Mesothelial cell of epicardium (in vitro differentiated cells): ENCODE data around the gene PRSS23. TPM values are rescaled to one million over a fixed set of nuclear protein-coding genes. Genes with fewer than 3 reads are reported as not detected.

Experiments used
- DNase-seq, 2 experiments: peaks; one replicate each; pipeline ENCODE4 v3.0.0; 2021; ENCODE audit warnings: low spot score in 2 of 2; ENCODE audit not compliant: unreplicated experiment in 2 of 2
- H3K27ac Mint-ChIP-seq: 2 replicates; pipeline ENCODE4 v1.8.0; 2021; ENCODE audit warnings: mixed read lengths
- H3K27me3 Mint-ChIP-seq: 2 replicates; pipeline ENCODE4 v1.8.0; 2021; ENCODE audit warnings: low read depth, mixed read lengths
- H3K36me3 Mint-ChIP-seq: 2 replicates; pipeline ENCODE4 v1.8.0; 2021; ENCODE audit warnings: mixed read lengths
- H3K4me1 Mint-ChIP-seq: 2 replicates; pipeline ENCODE4 v1.8.0; 2021; ENCODE audit warnings: mixed read lengths
- H3K4me3 Mint-ChIP-seq: 2 replicates; pipeline ENCODE4 v1.8.0; 2021; ENCODE audit warnings: mild to moderate bottlenecking, moderate library complexity, mixed read lengths
- H3K9me3 Mint-ChIP-seq: 2 replicates; pipeline ENCODE4 v1.8.0; 2021; ENCODE audit warnings: mixed read lengths
- total RNA-seq: library from RNA; stranded (reverse); gene quantifications from 3 replicates; pipeline ENCODE4 v1.2.1, GENCODE V29; 2021
- TF ChIP-seq, protein P1 (sequence below): fragments of 200-600 bp; sonication (generic); IDR thresholded peaks from one replicate; pipeline ENCODE4 v1.5.0; 2021; ENCODE audit warnings: antibody characterized with exemption; ENCODE audit not compliant: unreplicated experiment

Gene PRSS23
- total RNA-seq, 1 donor from 2014 or later: 29.4 TPM

DNA sequence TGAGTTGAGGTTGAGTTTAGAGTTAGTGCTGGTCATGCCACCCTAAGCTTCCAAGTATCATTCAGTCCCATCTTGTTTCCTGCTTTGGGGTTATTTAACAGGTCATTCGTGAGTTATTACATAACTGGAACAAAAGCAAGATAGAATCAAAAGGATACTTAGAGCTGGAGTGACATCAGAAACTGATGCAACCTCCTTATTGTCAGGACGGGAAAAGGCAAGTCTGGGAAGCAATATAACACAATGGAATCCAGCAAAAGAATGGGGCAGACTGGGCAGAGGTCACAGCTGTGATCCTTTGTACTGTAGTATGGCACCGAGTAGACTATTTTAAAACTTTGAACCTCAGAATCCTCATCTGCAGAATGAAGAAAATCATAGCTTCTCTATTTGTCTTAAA is 4.4 kb upstream of the PRSS23 start:
- Mint-ChIP-seq H3K4me1 (peaks cover 42% of the 10 kb centered on the region), H3K27me3 (no peaks in the 10 kb centered on the region), H3K4me3 (no peak overlapping the region), H3K27ac (no peak overlapping the region), H3K9me3 (no peaks in the 10 kb centered on the region), H3K36me3 (no peaks in the 10 kb centered on the region)
- TF ChIP-seq, protein P1, sequence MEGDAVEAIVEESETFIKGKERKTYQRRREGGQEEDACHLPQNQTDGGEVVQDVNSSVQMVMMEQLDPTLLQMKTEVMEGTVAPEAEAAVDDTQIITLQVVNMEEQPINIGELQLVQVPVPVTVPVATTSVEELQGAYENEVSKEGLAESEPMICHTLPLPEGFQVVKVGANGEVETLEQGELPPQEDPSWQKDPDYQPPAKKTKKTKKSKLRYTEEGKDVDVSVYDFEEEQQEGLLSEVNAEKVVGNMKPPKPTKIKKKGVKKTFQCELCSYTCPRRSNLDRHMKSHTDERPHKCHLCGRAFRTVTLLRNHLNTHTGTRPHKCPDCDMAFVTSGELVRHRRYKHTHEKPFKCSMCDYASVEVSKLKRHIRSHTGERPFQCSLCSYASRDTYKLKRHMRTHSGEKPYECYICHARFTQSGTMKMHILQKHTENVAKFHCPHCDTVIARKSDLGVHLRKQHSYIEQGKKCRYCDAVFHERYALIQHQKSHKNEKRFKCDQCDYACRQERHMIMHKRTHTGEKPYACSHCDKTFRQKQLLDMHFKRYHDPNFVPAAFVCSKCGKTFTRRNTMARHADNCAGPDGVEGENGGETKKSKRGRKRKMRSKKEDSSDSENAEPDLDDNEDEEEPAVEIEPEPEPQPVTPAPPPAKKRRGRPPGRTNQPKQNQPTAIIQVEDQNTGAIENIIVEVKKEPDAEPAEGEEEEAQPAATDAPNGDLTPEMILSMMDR: no peak
- DNase-seq: no peak

DNA sequence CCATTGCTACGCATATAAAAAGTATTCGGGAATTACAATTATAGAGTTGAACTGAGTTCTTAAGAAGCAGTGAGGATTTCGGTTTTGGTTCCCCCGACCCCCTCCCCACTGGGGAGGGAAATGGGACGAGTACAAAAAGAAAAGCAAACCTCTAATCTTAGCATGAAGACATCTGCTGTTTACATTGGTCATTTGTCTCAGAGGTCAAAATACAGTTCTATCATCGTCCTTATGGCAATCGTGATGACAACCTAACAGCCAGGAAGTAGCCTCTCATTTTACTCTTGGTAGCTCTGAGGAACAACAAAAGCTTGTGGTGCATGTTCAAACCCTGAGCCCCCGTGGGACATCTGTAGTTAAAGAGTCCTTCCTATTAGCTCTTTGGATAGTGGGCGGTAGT is 3.2 kb upstream of the PRSS23 start:
- Mint-ChIP-seq H3K9me3 (no peaks in the 10 kb centered on the region), H3K27me3 (no peaks in the 10 kb centered on the region), H3K4me1 (peaks cover 42% of the 10 kb centered on the region), H3K36me3 (no peaks in the 10 kb centered on the region), H3K4me3 (no peak overlapping the region), H3K27ac (no peak overlapping the region)
- DNase-seq: no peak
- TF ChIP-seq, protein P1: no peak

DNA sequence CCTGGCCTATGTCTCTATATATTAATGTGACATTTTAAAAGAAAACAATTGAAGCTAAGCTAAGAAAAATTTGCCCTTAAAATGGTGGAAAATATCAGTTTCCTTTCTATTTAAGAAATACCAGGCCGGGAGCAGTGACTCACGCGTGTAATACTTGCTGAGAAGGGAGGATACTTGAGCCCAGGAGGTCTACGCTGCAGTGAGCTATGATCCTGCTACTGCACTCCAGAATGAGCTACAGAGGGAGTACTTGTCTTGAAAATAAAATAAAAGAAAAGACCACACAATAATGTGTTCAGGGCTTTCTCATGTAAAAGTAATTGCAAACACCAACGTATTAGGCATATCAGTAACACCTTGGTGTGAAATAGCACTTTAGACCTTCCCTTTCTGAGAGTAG is 1.4 kb upstream of the PRSS23 start:
- Mint-ChIP-seq H3K4me3 (peak overlapping the region; percentile 69), H3K27ac (no peak overlapping the region), H3K4me1 (peaks cover 56% of the 10 kb centered on the region), H3K9me3 (no peaks in the 10 kb centered on the region), H3K36me3 (no peaks in the 10 kb centered on the region), H3K27me3 (no peaks in the 10 kb centered on the region)
- DNase-seq: no peak
- TF ChIP-seq, protein P1: no peak

DNA sequence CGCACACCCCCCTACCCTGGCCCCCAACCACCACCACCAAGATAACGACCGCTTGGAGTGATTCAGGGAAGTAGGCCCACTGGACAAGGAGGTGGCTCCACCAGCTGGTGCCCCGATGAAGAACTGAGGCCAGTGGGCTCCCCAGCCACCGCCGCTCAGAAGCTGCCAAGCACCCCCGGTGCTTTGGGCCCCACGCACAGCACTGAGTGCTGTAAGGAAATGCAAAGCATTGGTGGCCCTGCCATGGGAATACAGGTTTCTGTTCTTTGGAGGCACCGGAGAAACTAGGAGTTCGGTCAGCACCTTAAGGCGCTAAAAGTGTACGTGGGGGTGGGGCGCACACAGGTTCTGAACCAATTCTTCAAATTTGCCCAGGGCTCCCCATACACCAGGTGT is 664 bp upstream of the PRSS23 start:
- H3K4me3 Mint-ChIP-seq: peak overlapping the region; percentile 69
- TF ChIP-seq, protein P1: no peak
- no peaks in the 10 kb centered on the region for H3K9me3 Mint-ChIP-seq
- DNase-seq: peak in 1 of 2 experiments; percentile 44
- H3K36me3 Mint-ChIP-seq: no peaks in the 10 kb centered on the region
- peak overlapping the region; percentile 75 for H3K27ac Mint-ChIP-seq
- H3K27me3 Mint-ChIP-seq: no peaks in the 10 kb centered on the region
- H3K4me1 Mint-ChIP-seq: peaks cover 59% of the 10 kb centered on the region

DNA sequence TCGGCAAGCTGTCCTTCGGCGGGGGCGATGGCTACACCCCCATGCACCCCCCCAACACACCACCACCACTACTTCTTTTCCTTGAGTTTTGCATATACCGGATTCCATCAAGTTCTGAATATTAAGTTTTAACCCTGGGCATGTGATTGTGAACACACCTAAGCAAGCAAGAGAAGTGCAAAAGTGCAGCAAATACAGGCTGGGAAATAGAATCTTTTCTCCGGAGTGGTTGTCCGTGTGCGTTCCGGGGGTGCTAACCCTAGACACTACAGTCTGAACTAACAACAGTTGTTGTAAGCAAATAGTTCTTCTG is 574 bp downstream of the PRSS23 start:
- peaks cover 58% of the 10 kb centered on the region for H3K4me1 Mint-ChIP-seq
- H3K36me3 Mint-ChIP-seq: no peaks in the 10 kb centered on the region
- H3K27ac Mint-ChIP-seq: peak overlapping the region; percentile 58
- no peaks in the 10 kb centered on the region for H3K9me3 Mint-ChIP-seq
- no peak for DNase-seq
- peak overlapping the region; percentile 80 for H3K4me3 Mint-ChIP-seq
- TF ChIP-seq, protein P1: no peak
- H3K27me3 Mint-ChIP-seq: no peaks in the 10 kb centered on the region

DNA sequence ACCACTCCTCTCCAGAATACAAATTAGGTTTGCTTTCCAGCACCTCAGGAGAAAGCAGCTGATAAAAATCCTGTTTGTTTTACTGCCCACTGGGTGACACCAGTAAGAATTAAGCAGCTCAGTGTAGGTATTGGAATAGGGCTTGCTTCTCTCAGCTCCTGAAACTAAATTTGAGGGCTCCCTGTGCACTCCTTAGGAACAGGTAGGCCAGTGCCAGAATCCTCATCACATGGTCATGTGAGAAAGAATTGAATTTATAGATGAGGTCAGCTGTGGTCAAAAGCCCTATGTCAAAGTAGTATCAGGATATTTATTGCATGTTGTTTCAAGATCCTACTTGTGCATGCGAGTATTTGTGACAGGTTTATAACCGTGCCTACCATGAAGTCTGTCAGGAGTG is 1.0 kb downstream of the PRSS23 start:
- peak overlapping the region; percentile 80 for H3K4me3 Mint-ChIP-seq
- DNase-seq: no peak
- H3K27ac Mint-ChIP-seq: no peak overlapping the region
- TF ChIP-seq, protein P1: no peak
- no peaks in the 10 kb centered on the region for H3K36me3 Mint-ChIP-seq
- H3K9me3 Mint-ChIP-seq: no peaks in the 10 kb centered on the region
- H3K4me1 Mint-ChIP-seq: peaks cover 59% of the 10 kb centered on the region
- H3K27me3 Mint-ChIP-seq: no peaks in the 10 kb centered on the region
